GM18511 (cell line): Measurements from ENCODE around the gene LPGAT1.

Experiments used
- ATAC-seq: cut with Tn5 transposase; IDR thresholded peaks from one replicate; pipeline ENCODE4 v1.9.1; 2021; ENCODE audit warnings: mild to moderate bottlenecking, moderate library complexity; ENCODE audit not compliant: unreplicated experiment

LPGAT1 gene

DNA sequence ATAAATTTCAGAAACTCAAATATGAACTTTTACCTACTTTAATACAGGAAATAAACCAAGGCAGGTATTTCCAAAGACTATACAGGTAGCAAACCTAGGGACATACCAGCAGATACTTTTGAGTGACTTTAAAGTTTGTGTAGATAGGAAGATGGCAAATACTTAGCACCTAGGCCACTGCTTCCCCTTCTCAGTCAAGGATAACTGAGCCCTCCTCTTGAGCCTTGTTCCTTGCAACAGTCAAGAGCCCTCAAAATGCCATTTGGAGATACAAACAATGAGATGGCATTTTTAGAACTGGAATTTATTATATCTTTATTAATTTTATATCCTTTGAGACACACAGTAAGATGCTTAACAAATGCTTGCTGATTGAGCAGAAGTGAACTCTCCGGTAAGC is 65.9 kb downstream of the LPGAT1 start:
- no peak for ATAC-seq

DNA sequence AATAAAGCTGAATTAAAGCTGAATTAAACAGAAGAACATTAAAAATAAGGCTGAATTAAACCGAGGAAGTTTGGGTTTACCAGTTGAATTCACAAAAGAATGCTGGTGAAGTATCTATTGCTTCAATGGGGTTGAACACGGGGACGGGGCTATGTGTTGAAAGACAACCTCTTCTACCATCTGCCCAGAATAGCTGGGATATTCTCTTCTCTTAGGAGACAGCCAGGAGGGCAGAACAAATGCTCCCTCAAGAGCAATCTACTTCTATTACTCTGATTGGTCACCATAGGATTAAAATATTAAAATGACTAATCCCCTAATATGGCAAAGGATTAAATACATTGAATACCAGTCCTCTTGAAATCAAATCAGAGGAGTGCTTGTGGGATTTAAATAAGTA is 68.4 kb downstream of the LPGAT1 start:
- no peak for ATAC-seq

DNA sequence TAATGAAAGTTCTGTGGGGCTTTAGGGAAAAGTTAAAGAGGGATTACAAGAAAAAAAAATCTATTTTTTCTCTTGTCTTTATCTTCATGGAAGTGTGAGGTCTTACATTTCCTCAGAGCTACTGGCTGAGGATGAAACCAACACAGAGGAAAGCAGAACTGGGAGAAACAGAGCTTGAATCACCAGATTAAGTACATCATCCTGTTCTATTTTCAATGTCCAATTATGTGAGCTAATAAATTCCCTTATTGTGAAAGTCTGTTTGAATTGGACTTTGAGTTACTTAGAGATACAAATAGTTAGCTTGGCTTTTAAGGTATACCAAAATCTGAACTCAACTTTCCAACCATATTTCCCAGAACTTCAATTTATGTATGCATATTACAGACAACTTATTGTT is 69.2 kb downstream of the LPGAT1 start:
- ATAC-seq: no peak

DNA sequence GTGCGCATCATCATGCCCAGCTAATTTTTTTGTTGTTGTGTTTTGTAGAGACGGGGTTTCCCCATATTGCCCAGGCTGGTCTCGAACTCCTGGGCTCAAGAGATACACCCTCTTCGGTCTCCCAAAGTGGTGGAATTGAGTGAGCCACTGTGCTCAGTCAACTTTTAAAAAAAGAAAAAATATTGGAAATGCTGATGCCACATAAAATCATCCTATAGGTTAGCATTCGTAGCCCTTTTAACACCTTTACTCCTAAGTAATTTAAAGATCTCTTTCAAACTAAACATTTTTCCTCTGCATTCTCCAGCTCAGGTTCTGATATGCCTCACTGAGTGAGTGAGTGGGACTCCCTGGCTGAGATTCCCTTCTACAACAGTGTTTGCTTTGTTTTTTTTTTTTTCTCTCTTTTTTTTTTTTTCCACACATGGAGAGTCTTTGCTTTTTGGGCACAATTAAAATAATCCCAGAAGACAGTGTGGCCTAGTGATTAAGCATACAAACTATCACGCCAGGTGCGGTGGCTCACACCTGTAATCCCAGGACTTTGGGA is 74.0 kb downstream of the LPGAT1 start:
- ATAC-seq: no peak

- no peak for ATAC-seq
Measured at GRCh38 chr1:211753649-211754251, 76.8 kb downstream of the LPGAT1 start.

GRCh38 chr1:211752951-211753486 is 77.5 kb downstream of the LPGAT1 start:
- ATAC-seq: no peak

- no peak for ATAC-seq
Measured at GRCh38 chr1:211752317-211752716, 78.2 kb downstream of the LPGAT1 start.

DNA sequence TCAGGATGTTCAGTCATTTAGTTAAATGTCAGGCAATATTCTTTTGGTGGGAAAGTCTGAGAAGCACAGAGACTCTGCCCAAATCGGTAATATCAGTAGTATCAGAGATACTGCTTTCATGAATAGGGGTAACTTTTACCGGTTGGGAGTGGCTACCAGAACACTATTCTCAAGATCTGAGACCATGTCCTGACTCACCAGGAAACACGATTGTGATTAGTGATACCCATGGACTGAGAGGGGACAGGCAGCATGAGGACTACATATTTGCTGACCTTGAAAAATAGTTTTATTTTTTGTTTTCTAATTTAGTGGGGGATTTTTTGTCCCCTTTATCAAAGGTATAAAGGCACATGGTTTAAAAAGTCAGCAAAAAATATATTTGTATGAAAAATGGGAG is 79.1 kb downstream of the LPGAT1 start:
- no peak for ATAC-seq

GRCh38 chr1:211750599-211750998 is 80.0 kb downstream of the LPGAT1 start:
- ATAC-seq: no peak

DNA sequence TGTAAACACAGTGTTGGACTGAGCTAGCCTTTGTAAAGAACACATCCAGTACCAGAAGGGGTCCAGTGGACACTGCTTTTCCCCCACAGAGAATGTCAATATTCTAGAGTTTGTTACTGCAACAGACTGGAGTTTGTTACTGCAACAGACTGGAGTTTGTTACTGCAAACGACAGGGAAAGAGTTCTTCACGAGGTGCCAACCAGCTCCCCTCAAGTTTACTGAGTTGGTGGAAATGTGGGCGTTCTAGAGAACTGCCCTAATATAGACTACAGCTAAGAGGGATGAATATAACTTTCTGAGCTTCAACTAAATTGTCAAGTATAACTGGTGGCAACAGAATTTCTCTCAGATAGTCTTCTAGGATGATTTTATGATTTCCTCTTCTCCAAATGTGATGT is 81.3 kb downstream of the LPGAT1 start:
- no peak for ATAC-seq

DNA sequence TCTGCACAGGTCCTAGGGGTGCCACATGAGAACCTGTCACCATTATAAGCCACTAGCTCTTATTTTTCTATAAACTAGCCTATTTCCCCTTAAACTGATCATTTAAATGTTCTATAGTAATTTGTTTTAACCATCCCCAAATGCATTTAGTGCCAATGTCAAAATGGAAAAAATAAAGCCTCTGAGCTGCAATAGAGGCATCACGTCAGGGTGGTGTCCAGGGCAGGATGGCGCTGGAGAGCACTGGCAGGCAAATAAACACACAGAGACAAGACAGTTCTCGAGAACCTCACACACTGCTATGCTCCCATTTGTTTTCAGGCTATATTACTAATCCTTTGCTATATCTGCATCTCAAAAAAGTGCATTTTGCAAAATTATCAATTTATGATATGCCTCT is 81.8 kb downstream of the LPGAT1 start:
- ATAC-seq: no peak

DNA sequence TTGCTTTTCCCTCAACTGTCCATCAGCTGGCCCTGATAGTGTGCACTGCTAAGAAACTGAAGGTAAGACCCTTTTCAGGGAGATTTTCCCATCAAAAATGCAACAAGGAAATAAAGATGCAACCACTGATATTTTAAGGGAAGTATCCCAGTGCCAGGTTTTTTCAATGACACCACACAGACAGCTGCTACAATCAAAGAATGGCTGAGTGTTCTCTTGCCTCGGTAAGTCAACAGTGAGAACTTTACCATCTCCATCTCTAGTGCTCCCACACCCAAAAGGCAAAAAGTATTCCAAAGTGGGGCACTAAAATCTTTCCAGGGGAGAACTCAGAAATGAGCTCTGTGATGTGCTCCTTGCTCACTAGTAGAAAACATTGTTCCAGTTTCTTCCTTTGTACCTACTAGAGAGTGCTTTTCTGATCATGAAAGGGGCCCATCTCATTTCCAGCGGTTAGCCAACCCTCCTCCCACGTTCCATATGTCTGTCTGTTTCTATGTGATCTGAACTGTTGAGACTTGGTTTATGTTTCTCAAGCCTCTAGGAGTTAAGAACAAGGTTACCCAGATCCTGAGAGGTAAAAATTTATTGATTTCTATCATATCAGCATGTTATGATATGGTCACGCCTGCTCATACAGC is 87.6 kb downstream of the LPGAT1 start:
- no peak for ATAC-seq

GRCh38 chr1:211742272-211742671 is 88.3 kb downstream of the LPGAT1 start:
- no peak for ATAC-seq

DNA sequence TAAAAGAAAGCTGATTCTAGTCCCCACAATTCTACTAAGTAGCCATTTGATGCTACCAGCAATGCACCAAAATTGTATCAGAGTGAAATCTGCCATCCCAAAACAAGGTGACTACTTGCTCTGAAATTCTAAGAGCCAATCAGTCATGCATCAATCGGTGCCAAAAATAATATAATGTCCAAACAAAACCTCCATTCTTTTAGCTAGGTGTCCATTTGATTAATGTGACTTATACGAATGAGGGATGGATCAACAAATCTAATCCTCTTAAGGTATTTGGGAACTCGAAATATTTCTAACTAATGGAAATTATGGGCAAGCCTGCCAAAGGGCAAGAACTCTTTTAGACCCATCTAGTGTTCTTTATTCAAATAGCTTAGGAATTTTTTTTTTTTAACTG is 88.8 kb downstream of the LPGAT1 start:
- no peak for ATAC-seq

DNA sequence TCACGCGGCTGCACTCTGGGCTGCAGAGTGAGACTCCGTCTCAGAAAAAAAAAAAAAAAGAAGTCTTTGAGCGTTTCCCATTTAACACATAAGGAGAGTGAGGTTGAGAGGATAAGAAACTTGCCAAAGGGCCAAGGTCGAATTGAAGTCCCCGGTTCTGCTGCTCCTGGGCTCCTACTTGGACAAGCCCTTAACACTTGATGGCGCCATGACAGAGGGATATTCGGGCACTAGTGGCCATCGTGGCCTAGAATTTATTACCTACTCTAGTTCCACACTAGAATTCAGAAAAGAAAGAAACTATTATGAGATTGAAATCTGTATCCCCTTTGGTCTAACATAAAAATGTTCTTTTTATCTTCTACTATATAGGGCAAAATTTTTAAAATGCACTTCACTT is 89.4 kb downstream of the LPGAT1 start:
- no peak for ATAC-seq

DNA sequence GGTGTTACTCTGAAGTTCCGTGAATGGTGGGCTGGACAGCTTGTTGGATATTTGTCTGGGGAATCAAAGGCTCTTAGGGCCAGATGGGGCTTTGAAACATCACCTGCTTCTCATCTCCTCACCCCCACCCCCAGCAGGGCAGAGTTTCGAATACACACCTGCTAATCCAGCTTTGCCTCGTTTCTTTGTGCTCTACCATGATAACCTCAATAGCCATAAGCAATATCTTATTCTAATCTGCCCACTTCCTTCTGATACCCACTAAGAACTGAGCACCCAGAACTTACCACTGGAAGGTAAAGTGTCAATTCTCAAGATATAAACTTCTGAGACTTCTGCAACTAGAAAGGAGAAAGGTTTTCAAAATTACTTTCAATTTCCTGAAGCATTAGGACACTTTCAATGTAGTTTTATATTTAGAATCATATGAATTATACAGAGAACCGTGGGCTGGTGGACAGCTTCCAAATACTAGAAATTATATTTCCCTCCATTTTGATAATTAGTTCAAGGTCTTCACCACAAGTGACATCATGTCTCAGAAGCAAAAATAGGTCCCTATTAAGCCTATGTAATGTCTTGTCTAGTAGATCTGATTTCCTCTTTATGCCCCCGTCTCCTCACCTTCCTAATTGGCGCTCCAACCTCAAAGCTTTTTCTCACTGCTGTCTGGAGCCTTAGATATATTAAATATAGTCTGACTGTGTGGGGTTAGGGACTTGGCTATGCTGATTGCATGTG is 90.7 kb downstream of the LPGAT1 start:
- peak; percentile 75 for ATAC-seq

GRCh38 chr1:211738691-211739301 is 91.8 kb downstream of the LPGAT1 start:
- peak; percentile 49 for ATAC-seq

- ATAC-seq: no peak
Measured at GRCh38 chr1:211738096-211738690, 92.4 kb downstream of the LPGAT1 start.

GRCh38 chr1:211737115-211738035 is 93.2 kb downstream of the LPGAT1 start:
- no peak for ATAC-seq
